Osteocyte (in vitro differentiated cells): ENCODE results near the gene CPNE7. TPM values are rescaled to one million over a fixed set of nuclear protein-coding genes. Genes with fewer than 3 reads are reported as not detected.
A peak's percentile ranks its signal among the peaks of the same experiment; 100 is the strongest.

Source experiments
- DNase-seq: peaks from one replicate; pipeline ENCODE4 v3.0.0; 2021; ENCODE audit warnings: mixed read lengths; ENCODE audit not compliant: unreplicated experiment; ENCODE audit errors: extremely low spot score
- H3K27ac Mint-ChIP-seq: one replicate; pipeline ENCODE4 v1.8.0; 2021; ENCODE audit warnings: mild to moderate bottlenecking, mixed read lengths; ENCODE audit not compliant: unreplicated experiment
- H3K27me3 Mint-ChIP-seq: one replicate; pipeline ENCODE4 v1.8.0; 2021; ENCODE audit warnings: mixed read lengths; ENCODE audit not compliant: unreplicated experiment
- H3K36me3 Mint-ChIP-seq: one replicate; pipeline ENCODE4 v1.8.0; 2021; ENCODE audit warnings: mixed read lengths; ENCODE audit not compliant: unreplicated experiment
- H3K4me1 Mint-ChIP-seq: one replicate; pipeline ENCODE4 v1.8.0; 2021; ENCODE audit warnings: mixed read lengths; ENCODE audit not compliant: unreplicated experiment
- H3K4me3 Mint-ChIP-seq: one replicate; pipeline ENCODE4 v1.8.0; 2021; ENCODE audit warnings: mild to moderate bottlenecking, moderate library complexity, mixed read lengths; ENCODE audit not compliant: unreplicated experiment
- H3K9me3 Mint-ChIP-seq: one replicate; pipeline ENCODE4 v1.8.0; 2021; ENCODE audit warnings: mixed read lengths; ENCODE audit not compliant: unreplicated experiment
- CTCF ChIP-seq: fragments of 200-600 bp; sonication (generic); IDR thresholded peaks from 2 replicates; pipeline ENCODE4 v1.5.0; 2021; ENCODE audit warnings: antibody characterized with exemption, mild to moderate bottlenecking, moderate library complexity
- total RNA-seq: library from RNA; stranded (reverse); gene quantifications from 2 replicates; pipeline ENCODE4 v1.2.1, GENCODE V29; 2021

Gene CPNE7
- total RNA-seq, 1 donor from 2014 or later = 19.7 TPM

GRCh38 chr16:89621136-89621697 lies 45.7 kb downstream of the CPNE7 start:
- Mint-ChIP-seq H3K4me1 (peaks cover 9% of the 10 kb centered on the region), H3K27me3 (peaks cover 7% of the 10 kb centered on the region), H3K36me3 (no peaks in the 10 kb centered on the region), H3K4me3 (no peak overlapping the region), H3K27ac (no peak overlapping the region), H3K9me3 (no peaks in the 10 kb centered on the region)
- TF ChIP-seq CTCF = no peak
- no peak for DNase-seq

- Mint-ChIP-seq H3K9me3 (no peaks in the 10 kb centered on the region), H3K4me3 (no peak overlapping the region), H3K27me3 (peaks cover 7% of the 10 kb centered on the region), H3K4me1 (peaks cover 9% of the 10 kb centered on the region), H3K36me3 (no peaks in the 10 kb centered on the region), H3K27ac (no peak overlapping the region)
- TF ChIP-seq CTCF = no peak
- no peak for DNase-seq
These were observed 46.3 kb downstream of the CPNE7 start for GRCh38 chr16:89621698-89622409.

GRCh38 chr16:89623511-89624261 lies 48.1 kb downstream of the CPNE7 start:
- Mint-ChIP-seq H3K27ac (peak overlapping the region; percentile 21), H3K9me3 (no peaks in the 10 kb centered on the region), H3K27me3 (peaks cover 7% of the 10 kb centered on the region), H3K4me3 (no peak overlapping the region), H3K36me3 (no peaks in the 10 kb centered on the region), H3K4me1 (peaks cover 9% of the 10 kb centered on the region)
- TF ChIP-seq CTCF = no peak
- DNase-seq = no peak

GRCh38 chr16:89624777-89625761 lies 49.5 kb downstream of the CPNE7 start:
- TF ChIP-seq CTCF = no peak
- peaks cover 9% of the 10 kb centered on the region for H3K4me1 Mint-ChIP-seq
- no peaks in the 10 kb centered on the region for H3K9me3 Mint-ChIP-seq
- H3K4me3 Mint-ChIP-seq = no peak overlapping the region
- H3K36me3 Mint-ChIP-seq = no peaks in the 10 kb centered on the region
- no peak for DNase-seq
- peaks cover 7% of the 10 kb centered on the region for H3K27me3 Mint-ChIP-seq
- H3K27ac Mint-ChIP-seq = no peak overlapping the region
